BLaER1 (cell line): ENCODE results near the gene GBE1.

ENCODE experiments used
- H3K27ac ChIP-seq: shearing (Covaris generic); formaldehyde crosslinking; 2 replicates; pipeline ENCODE4 v1.8.1; 2022
- H3K27me3 ChIP-seq: shearing (Covaris generic); formaldehyde crosslinking; 2 replicates; pipeline ENCODE4 v1.8.1; 2022
- H3K36me3 ChIP-seq: shearing (Covaris generic); formaldehyde crosslinking; 2 replicates; pipeline ENCODE4 v1.8.1; 2022
- H3K4me1 ChIP-seq: shearing (Covaris generic); formaldehyde crosslinking; 2 replicates; pipeline ENCODE4 v1.8.1; 2022
- H3K4me2 ChIP-seq: shearing (Covaris generic); formaldehyde crosslinking; 2 replicates; pipeline ENCODE4 v1.8.1; 2022
- H3K4me3 ChIP-seq: shearing (Covaris generic); formaldehyde crosslinking; 2 replicates; pipeline ENCODE4 v1.8.1; 2022
- H3K9ac ChIP-seq: shearing (Covaris generic); formaldehyde crosslinking; 2 replicates; pipeline ENCODE4 v1.8.1; 2022
- H3K9me3 ChIP-seq: shearing (Covaris generic); formaldehyde crosslinking; 2 replicates; pipeline ENCODE4 v1.8.1; 2022
- H4K20me1 ChIP-seq: shearing (Covaris generic); formaldehyde crosslinking; 2 replicates; pipeline ENCODE4 v1.8.1; 2022
- Cebpa-rat ChIP-seq: shearing (Covaris generic); IDR thresholded peaks from 2 replicates; pipeline ENCODE4 v1.8.1; 2022

The GBE1 gene

GRCh38 chr3:81643721-81644120 lies 117.7 kb downstream of the GBE1 start:
- Histone ChIP-seq H3K27me3 (no peaks in the 10 kb centered on the region), H3K9ac (no peak overlapping the region), H3K27ac (no peak overlapping the region), H3K4me1 (no peaks in the 10 kb centered on the region), H3K4me2 (no peak overlapping the region), H3K36me3 (peaks cover 49% of the 10 kb centered on the region), H3K9me3 (no peaks in the 10 kb centered on the region), H4K20me1 (no peaks in the 10 kb centered on the region), H3K4me3 (no peak overlapping the region)
- no peak for TF ChIP-seq Cebpa-rat

GRCh38 chr3:81638480-81638879 lies 123.0 kb downstream of the GBE1 start:
- Histone ChIP-seq H3K4me1 (no peaks in the 10 kb centered on the region), H3K4me3 (no peak overlapping the region), H3K27ac (no peak overlapping the region), H3K4me2 (no peak overlapping the region), H3K27me3 (no peaks in the 10 kb centered on the region), H4K20me1 (no peaks in the 10 kb centered on the region), H3K9me3 (no peaks in the 10 kb centered on the region), H3K36me3 (peaks cover 24% of the 10 kb centered on the region), H3K9ac (no peak overlapping the region)
- TF ChIP-seq Cebpa-rat = no peak

GRCh38 chr3:81632659-81633058 lies 128.8 kb downstream of the GBE1 start:
- H4K20me1 ChIP-seq = no peaks in the 10 kb centered on the region
- no peak overlapping the region for H3K4me3 ChIP-seq
- no peaks in the 10 kb centered on the region for H3K27me3 ChIP-seq
- H3K27ac ChIP-seq = no peak overlapping the region
- no peaks in the 10 kb centered on the region for H3K4me1 ChIP-seq
- H3K9ac ChIP-seq = no peak overlapping the region
- H3K4me2 ChIP-seq = no peak overlapping the region
- peaks cover 8% of the 10 kb centered on the region; the same call in 1 of the 2 replicates for H3K9me3 ChIP-seq
- TF ChIP-seq Cebpa-rat = no peak
- peaks cover 36% of the 10 kb centered on the region for H3K36me3 ChIP-seq

GRCh38 chr3:81624756-81625155 lies 136.7 kb downstream of the GBE1 start:
- Histone ChIP-seq H3K9me3 (no peaks in the 10 kb centered on the region), H3K4me1 (no peaks in the 10 kb centered on the region), H3K9ac (no peak overlapping the region), H3K27me3 (no peaks in the 10 kb centered on the region), H3K36me3 (peaks cover 19% of the 10 kb centered on the region; the same call in 1 of the 2 replicates), H3K27ac (no peak overlapping the region), H3K4me3 (no peak overlapping the region), H4K20me1 (no peaks in the 10 kb centered on the region), H3K4me2 (no peak overlapping the region)
- TF ChIP-seq Cebpa-rat = no peak

GRCh38 chr3:81622395-81622794 lies 139.1 kb downstream of the GBE1 start:
- no peaks in the 10 kb centered on the region for H3K9me3 ChIP-seq
- no peak for TF ChIP-seq Cebpa-rat
- peaks cover 19% of the 10 kb centered on the region; the same call in 1 of the 2 replicates for H3K36me3 ChIP-seq
- H3K27ac ChIP-seq = no peak overlapping the region
- H3K4me2 ChIP-seq = no peak overlapping the region
- no peaks in the 10 kb centered on the region for H3K27me3 ChIP-seq
- H4K20me1 ChIP-seq = no peaks in the 10 kb centered on the region
- no peaks in the 10 kb centered on the region for H3K4me1 ChIP-seq
- no peak overlapping the region for H3K9ac ChIP-seq
- no peak overlapping the region for H3K4me3 ChIP-seq

- Histone ChIP-seq H3K4me2 (no peak overlapping the region), H3K36me3 (peaks cover 15% of the 10 kb centered on the region; the same call in 1 of the 2 replicates), H3K27ac (no peak overlapping the region), H3K9me3 (no peaks in the 10 kb centered on the region), H3K4me3 (no peak overlapping the region), H3K9ac (no peak overlapping the region), H4K20me1 (no peaks in the 10 kb centered on the region), H3K4me1 (no peaks in the 10 kb centered on the region), H3K27me3 (no peaks in the 10 kb centered on the region)
- no peak for TF ChIP-seq Cebpa-rat
Observed at GRCh38 chr3:81621277-81621676, 140.2 kb downstream of the GBE1 start.

GRCh38 chr3:81620849-81621248 lies 140.6 kb downstream of the GBE1 start:
- no peak for TF ChIP-seq Cebpa-rat
- H3K4me2 ChIP-seq = no peak overlapping the region

GRCh38 chr3:81612768-81613167 lies 148.7 kb downstream of the GBE1 start:
- Histone ChIP-seq H3K4me1 (no peaks in the 10 kb centered on the region), H3K9me3 (no peaks in the 10 kb centered on the region), H4K20me1 (no peaks in the 10 kb centered on the region), H3K27ac (no peak overlapping the region), H3K27me3 (no peaks in the 10 kb centered on the region), H3K9ac (no peak overlapping the region), H3K4me2 (no peak overlapping the region), H3K36me3 (peaks cover 23% of the 10 kb centered on the region), H3K4me3 (no peak overlapping the region)
- no peak for TF ChIP-seq Cebpa-rat

More at GRCh38 chr3:81620849-81621248, 140.6 kb downstream of the GBE1 start:
- no peaks in the 10 kb centered on the region for H3K9me3 ChIP-seq
- no peaks in the 10 kb centered on the region for H3K27me3 ChIP-seq
- H3K4me3 ChIP-seq = no peak overlapping the region
- no peak overlapping the region for H3K9ac ChIP-seq
- H4K20me1 ChIP-seq = no peaks in the 10 kb centered on the region
- H3K27ac ChIP-seq = no peak overlapping the region
- H3K4me1 ChIP-seq = no peaks in the 10 kb centered on the region
- peaks cover 15% of the 10 kb centered on the region; the same call in 1 of the 2 replicates for H3K36me3 ChIP-seq

- no peaks in the 10 kb centered on the region for H3K4me1 ChIP-seq
Observed at GRCh38 chr3:81602781-81603180, 158.7 kb downstream of the GBE1 start.

GRCh38 chr3:81601707-81602305 lies 159.6 kb downstream of the GBE1 start:
- H3K4me2 ChIP-seq = no peak overlapping the region
- H3K9me3 ChIP-seq = no peaks in the 10 kb centered on the region
- H3K4me3 ChIP-seq = no peak overlapping the region
- H3K4me1 ChIP-seq = no peaks in the 10 kb centered on the region
- H4K20me1 ChIP-seq = no peaks in the 10 kb centered on the region
- no peak overlapping the region for H3K9ac ChIP-seq
- H3K27me3 ChIP-seq = no peaks in the 10 kb centered on the region
- H3K36me3 ChIP-seq = peaks cover 5% of the 10 kb centered on the region; the same call in 1 of the 2 replicates
- H3K27ac ChIP-seq = no peak overlapping the region
- no peak for TF ChIP-seq Cebpa-rat

More at GRCh38 chr3:81602781-81603180, 158.7 kb downstream of the GBE1 start:
- Histone ChIP-seq H3K36me3 (peaks cover 8% of the 10 kb centered on the region; the same call in 1 of the 2 replicates), H3K4me2 (no peak overlapping the region), H3K9ac (no peak overlapping the region), H3K27ac (no peak overlapping the region), H4K20me1 (no peaks in the 10 kb centered on the region), H3K9me3 (no peaks in the 10 kb centered on the region), H3K27me3 (no peaks in the 10 kb centered on the region), H3K4me3 (no peak overlapping the region)
- no peak for TF ChIP-seq Cebpa-rat

- Histone ChIP-seq H3K27me3 (no peaks in the 10 kb centered on the region), H3K4me1 (no peaks in the 10 kb centered on the region), H3K4me3 (no peak overlapping the region), H3K9me3 (no peaks in the 10 kb centered on the region), H3K9ac (no peak overlapping the region), H3K4me2 (no peak overlapping the region), H4K20me1 (no peaks in the 10 kb centered on the region), H3K36me3 (peaks cover 26% of the 10 kb centered on the region), H3K27ac (no peak overlapping the region)
- no peak for TF ChIP-seq Cebpa-rat
Observed at GRCh38 chr3:81592101-81592500, 169.3 kb downstream of the GBE1 start.
